GM19240 (cell line): ENCODE results near the gene CDC42BPA.

Source experiments
- DNase-seq: peaks from one replicate; pipeline ENCODE4 v3.0.0; 2011; ENCODE audit warnings: low spot score; ENCODE audit not compliant: insufficient read length

The CDC42BPA gene

DNA sequence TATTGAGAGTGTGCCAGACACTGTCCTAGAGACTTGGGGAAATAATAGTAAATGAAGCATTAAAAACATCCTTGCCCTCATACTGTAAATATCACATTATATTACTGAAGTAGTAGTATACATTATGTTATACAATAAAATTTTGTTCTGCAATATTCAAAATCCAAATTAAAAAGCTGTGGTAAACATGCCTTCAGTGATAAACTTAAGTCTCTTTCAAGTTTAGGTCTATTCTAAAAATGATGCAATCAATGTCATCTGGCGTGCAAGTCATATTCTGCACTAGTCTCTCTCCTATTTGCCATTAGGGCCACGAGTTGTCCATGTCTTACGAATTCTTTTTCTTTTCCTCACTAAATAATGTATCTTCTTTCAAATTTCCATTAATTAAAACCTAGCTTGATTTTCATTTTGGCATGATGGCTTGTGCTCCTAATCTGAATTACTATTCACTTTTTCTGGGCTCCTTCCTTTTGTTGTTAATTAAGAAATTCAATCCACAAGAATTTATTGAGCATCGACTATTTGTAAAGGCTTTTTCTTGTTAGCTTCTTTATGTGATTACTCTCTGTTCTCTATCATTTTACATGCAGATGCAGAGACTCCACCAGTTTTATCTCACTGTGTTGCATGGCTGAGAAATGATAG lies 247.5 kb downstream of the CDC42BPA start:
- DNase-seq = no peak

DNA sequence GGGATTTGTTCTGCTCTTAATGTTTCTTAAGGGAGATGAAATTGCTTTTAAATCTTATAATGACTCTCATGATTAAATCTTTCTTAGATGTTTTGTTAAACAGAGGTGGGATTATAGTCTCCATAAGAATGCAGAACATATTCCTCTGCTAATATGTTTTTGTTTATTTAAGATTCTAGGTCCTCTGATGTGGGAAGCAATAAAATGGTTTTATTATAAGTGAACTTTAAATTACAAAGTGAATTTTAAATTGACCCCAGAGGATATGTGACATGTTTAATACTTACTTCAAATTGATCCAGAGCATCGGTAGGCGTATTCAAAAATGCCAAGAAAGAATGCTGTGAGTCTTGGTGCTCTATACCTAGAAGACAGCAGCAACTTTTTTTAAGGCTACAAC lies 248.8 kb downstream of the CDC42BPA start:
- no peak for DNase-seq

DNA sequence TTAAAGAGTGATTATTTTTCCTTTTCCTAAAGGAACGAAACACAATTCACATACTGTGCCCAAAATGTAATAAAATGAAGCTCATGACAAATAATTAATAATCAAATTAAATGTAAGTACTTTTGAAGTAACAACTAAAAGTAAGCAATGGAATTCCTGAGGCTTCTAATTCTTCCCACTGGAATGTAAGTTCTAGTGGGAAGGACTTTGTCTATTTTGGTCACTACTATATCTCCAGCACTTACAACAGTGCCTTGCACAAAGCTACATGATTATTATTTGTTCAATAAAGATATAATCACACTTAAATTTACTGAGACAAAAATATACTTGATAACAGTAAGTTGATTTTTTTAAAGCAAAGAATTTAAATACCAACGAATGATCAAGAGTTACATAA lies 249.4 kb downstream of the CDC42BPA start:
- DNase-seq = no peak

DNA sequence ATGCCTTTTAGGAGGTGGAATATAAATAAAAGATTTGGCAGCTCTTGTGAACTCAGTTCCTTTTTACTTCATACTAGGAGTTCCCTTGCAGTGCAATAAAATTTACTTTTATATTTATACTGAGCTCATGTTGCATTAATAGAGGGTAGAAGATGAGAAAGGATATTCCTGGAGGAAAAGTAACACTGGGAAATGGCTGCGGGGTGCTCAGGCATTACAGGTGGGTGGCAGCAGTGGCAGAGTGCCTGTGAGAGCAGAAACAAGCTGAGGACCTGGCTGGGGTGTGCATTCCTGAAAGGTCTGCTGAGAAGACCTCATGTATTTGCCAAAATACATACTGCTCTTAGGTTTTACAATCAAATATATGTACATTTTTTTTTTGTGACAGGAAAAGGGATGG lies 251.3 kb downstream of the CDC42BPA start:
- DNase-seq = no peak

DNA sequence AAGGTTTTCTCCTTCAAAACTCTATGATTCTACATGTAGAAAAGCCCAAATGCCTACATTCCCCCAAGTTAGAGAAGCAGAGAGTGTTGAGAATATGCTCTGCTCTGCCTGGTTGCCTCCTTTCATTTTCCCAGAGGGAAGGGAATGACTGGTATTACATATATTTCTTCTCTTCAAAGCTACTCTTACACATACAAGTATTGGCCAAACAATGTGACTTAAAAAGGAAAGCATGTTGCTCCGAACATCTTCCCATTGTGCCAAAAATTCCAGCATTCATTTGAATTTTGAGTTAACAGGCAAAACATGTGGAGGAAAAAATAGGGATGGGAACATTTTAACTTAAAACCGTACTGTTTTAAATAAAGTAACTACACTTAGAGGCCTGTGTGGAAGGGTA lies 253.0 kb downstream of the CDC42BPA start:
- DNase-seq = no peak

DNA sequence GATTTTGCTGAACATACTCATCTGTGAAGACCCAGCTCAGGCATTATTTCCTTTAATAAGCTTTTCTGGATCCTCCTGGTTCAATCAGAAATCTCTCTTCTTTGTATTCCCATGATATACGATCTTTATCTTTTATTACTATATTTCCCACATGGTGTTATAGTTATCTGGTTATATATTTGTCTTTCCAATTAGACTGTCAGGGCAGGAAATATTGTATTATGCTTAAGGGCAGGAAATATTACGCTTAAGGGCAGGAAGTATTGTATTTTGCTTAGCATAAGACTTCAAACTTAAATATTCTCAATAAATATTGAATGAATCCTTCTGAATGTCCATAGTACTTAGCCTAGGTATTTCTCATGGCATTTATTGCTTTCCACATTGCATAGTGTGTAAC lies 256.0 kb downstream of the CDC42BPA start:
- DNase-seq = no peak

DNA sequence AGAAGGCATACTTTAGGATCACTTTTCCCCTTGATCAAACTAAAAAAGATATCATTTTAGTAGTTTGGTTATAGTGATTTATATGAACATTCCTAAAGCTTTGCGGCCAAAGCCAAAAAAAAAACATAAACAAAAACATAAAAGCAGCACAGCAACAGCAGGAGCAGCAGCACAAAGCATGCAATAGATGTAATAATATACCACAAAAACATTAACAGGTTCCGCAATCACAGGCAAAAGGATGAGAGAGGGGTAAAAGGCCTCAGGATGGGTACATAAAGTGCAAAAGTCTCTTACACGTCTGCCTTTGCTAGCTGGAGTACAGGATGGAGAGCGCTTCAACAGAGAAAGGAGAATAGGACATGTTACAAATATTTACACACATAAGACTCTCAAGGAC lies 259.2 kb downstream of the CDC42BPA start:
- no peak for DNase-seq

DNA sequence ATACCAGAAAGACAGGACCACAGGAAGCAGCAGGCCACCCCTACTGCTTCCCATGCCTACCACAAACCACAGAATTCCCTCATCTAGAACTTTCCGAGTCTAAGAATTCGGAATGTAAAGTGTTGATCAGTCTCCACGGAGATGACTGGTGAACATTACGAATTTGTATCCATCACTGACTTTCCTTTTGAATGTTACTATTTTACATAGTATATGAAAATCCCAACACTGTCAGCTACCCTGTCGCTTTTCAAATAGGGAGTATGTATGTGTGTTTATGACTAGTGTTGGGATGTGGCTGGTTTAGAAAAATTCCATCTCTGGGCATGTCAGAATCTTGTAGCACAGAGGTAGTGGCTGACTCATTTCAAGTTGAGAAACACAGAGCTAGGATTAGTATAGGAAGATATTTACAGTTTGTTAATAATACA lies 260.0 kb downstream of the CDC42BPA start:
- no peak for DNase-seq

DNA sequence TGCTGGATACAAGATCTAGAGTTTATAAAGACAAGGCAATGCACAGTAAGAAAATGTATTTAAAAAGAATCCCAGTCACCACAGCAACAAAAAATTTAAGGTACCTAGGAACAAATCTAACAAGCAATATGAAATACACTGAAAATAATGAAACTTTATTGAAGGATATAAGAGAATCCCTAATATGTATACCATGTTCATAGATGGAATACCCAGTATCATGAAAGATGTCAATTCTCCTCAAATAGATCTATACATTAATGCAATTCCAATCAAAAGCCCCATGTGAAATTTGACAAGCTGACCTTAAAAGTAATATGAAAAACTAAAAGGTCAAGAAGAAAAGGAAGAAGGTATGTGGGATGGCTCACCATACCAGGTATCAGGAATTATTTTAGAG lies 269.0 kb downstream of the CDC42BPA start:
- no peak for DNase-seq

DNA sequence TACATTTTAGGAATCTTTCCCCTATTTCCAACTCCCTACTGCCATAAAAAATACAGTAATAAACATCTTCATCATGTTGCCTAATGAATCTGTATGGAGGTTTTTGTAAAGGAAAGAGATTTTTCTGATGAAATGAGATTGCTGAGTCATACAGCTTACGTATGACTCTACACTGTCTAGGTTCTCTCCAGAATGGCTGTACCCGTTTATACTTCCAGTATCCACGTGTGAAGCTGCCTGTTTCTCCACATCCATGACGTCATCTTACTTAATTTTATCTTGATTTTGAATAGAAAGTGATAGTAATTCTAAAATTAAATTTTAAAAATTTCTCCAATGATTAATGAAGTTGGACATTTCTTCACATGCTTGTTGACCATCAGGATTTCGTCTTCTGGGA lies 274.5 kb downstream of the CDC42BPA start:
- DNase-seq = no peak

DNA sequence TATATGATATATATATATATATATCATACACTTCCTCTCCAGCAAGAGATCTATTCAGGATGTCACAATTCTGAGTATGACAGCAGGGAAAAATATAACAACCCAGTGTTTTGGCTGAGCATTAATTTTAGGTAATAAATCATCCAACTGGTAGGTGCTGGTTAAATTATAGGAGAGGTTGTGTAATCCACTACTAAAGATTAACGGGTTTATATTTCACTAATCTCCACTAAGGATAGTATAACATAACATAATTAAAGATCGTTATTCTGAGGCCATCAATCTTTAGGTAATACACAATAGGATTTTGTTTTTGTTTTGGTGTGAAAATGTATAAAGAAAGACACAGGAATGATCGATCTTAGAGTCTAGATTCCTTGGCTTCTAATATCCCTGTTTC lies 276.0 kb downstream of the CDC42BPA start:
- DNase-seq = no peak

DNA sequence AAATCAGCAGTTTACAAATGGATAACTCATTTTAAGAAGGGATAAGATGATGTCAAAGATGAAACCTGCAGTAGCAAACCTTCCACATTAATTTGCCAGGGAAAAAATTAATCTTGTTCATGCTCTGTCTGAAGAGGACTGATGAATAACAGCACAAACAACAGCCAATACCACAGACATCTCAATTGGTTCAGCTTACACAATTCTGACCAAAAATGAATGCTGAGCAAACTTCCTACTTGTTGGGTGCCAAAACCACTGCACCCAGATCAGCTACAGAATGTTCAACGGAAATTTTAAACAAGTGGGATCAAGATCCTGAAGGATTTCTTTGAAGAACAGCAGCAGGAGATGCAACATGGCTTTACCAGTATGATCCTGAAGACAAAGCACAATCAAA lies 279.9 kb downstream of the CDC42BPA start:
- DNase-seq = no peak

DNA sequence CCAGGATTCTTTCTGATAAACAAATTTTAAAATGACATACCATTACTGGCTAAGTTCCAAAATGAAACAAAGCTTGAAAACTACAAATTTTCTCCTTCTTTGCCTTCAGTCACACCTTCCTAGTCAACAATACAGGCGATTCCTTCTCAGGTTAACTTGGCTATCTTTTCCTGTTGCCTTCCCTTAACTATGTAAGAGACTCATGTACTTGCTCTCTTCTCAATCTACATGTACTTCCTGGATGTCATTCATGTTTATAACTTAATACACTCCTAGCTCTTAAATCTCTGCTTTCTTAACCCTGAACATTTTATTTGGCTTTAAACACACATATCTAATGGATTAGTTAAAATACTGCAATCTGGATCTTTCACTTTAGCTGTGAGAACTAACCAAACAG lies 281.2 kb downstream of the CDC42BPA start:
- no peak for DNase-seq

DNA sequence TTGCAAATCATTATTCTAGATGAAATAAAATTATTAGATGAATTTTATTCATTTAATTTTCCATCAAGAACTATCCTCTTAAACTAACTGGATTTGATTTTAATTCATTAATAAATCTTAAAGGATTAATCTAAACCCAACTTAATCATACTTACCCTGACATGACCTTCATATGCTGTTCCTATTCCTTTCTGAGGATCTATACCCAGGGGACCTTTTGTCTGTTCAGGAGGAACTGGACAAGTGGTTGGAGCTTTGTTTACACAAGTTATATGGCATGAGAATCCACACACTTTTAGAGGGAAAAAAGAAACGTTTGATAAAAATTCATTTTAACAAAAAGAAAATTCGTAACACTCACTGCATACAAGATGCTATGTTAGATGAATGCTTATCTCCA lies 283.0 kb downstream of the CDC42BPA start:
- DNase-seq = no peak

DNA sequence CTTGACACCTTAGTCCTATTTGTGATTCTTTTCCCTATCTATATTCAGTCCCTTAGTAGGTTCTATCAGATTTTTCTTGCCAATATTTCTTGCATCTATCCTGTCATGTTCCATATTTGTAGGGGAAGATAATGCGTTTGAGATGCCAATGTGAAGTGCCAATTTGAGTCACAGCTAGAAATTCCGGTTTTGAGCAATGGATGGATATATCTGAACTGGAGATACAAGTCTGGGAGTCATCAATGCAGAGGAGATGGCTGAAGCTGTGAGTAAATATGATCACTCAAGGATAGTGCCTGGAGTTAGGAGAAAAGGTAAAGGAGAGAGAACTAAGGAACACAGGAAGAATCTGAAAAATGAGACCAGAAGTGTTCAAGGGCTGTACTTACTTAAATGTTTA lies 284.4 kb downstream of the CDC42BPA start:
- no peak for DNase-seq

DNA sequence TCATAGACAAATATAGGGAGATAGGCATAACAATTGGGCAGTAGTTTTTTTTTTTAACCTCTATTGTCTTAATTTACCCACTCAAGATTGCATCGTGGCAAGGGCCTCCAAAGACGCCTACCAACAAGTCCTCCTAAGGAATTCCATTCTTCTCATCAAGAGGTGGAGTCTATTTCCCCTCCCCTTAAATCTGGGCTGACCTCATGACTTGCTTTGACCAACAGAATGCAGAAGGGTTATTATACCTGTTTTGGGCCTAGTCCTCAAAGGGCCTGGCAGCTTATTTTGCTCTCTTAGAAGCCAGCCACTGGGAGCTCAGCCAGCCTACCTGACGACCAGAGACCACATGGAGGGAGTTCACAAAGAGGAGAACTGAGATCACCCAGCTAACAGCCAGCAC lies 285.9 kb downstream of the CDC42BPA start:
- no peak for DNase-seq

DNA sequence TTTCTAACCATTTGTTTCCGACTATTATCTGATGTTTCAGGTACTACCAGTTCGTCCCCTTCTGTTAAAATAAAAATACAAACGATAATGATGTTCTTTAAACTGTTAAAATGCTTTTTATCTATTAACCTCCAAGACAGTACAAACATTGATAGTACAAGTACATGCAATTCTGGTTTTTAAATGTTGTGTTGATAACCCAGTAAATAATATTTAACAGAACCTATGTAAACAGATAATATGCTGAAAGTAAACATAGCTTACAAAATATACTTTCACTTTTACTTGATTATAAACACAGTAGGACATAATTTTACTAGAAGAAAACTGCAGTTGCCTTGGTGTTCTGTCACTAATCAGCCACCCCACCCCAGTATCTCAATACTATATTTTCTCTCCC lies 301.3 kb downstream of the CDC42BPA start:
- DNase-seq = no peak

DNA sequence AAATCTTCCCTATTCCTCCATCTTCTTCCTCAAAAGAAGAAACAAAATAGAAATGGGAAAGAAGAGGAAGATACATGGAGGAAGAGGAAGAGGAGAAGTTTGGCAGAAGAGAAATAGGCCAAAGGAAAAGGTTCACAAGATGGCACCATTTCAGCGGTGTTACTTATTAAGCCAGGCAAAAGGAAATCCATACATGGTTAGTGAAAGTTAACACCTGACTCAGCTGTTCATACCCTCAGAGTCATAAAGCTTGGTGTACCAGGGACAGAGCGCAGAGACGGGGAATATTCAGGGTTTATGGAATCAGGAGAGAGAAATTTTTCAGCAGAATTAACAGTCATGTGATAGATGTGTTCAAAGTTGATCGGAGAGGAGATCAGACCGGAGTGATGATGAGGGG lies 307.6 kb downstream of the CDC42BPA start:
- DNase-seq = no peak

DNA sequence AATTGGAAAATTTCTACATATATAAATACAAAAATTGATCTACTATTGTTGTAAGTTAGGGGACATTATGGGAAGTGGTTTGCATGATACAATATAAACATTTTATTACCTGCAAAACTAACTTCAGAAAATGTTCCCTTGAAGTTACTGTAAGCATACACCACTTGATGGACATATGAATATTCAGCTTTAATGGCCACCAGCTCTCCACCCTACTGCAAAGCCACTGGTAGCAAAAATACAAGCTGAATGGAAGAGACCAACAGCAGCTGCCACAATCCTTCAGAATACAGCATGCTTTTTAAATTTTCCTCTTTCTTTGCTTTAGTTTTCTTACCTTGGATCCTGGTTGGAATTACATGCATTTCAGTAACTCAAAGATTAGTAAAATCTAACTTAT lies 308.4 kb downstream of the CDC42BPA start:
- no peak for DNase-seq

DNA sequence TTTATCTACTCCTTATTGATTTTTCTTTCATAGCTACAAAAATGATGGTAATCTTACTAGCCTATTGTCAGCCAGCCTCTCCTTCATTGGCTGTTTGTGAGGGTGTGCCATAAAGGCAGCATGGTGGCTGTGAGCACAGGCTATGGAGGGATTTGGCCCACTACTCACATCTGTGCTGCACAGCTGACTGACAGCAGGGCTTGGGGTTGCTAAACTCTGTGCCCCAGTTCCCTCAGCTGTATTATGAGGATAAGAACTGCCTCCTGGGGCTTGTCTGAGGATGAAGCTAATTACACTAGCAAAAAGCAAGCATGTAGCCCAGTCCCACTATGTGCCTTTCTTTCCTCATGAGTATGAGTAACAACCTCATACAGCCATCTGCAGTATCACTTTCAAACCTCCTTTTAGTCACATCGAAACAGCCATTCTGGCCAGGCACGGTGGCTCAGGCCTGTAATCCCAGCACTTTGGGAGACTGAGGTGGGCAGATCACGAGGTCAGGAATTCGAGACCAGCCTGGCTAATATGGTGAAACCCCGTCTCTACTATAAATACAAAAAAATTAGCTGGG lies 312.0 kb downstream of the CDC42BPA start:
- no peak for DNase-seq

DNA sequence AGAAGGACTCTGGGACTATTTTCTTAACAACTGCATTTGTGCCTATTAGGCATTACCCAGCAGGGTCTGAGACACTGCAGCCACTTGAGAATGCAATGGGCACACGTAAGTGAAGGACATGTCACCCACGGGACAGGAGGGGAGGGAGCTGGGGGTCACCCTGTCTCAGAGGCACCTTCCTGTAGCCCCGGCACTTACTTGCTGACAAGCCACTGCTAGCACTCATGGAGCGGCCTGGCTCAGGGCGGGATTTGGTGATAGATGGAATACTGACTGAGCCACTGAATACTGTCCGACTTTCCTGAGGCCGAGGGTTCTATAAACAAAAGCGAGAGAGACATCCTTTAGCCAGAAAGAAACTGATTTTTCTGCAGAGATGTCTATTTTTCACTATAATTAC lies 313.5 kb downstream of the CDC42BPA start:
- no peak for DNase-seq

DNA sequence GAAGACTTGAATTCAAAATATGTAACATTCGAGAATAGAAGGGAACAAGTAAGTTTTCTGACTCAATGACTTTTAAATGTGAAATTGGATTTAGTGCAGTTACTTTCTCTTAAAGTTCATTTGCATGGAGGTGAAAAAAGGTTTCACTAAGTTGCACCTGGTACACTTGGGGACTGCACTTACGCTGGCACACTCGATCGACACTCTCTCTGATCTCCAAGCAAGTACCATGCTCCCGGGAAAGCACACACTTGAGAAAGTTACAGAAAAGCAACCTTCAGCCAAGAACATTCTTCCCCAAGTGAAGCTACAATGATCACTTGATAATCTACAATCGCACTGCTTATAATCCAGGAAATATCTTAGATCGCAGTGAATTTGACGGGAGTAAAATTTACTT lies 315.1 kb downstream of the CDC42BPA start:
- no peak for DNase-seq

DNA sequence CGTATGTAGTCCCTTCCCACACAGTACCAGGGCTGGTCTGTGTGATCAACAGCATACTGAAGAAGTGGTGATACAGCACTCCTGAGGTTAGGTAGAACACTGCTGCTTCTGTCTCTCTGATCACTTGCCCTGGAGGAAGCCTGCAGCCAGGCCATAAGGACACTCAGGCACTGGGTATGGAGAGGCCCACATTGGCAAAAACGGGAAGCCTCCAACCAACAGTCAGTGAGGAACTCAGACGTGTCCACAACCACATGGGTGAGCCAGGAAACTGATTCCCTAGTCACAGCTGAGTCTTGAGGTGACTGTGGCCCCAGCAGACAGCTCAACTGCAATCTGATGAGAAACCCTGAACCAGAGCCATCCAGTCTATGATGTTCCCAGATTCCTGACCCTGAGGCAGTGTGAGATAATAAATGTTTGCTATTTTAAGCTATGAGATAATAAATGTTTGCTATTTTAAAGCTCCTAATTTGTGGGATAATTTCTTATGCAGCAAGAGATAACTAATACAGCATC lies 315.7 kb downstream of the CDC42BPA start:
- no peak for DNase-seq
